Activated CD8-positive, alpha-beta T cell treated with anti-CD3 and anti-CD28 coated beads for 36 hours (primary cell): ENCODE results near the gene TPRG1. TPM values are rescaled to one million over a fixed set of nuclear protein-coding genes. Genes with fewer than 3 reads are reported as not detected.

Experiments used
- ATAC-seq: fragments of 200-7000 bp; cut with Tn5 transposase; one replicate; pipeline ENCODE4 v1.10.0; 2021; ENCODE audit warnings: mild to moderate bottlenecking, moderate library complexity
- CTCF ChIA-PET: fragments of 350-600 bp; sonication (Branson Sonifier 250); formaldehyde crosslinking; loops from one replicate; lab custom pipeline; 2021; ENCODE audit warnings: antibody characterized with exemption; lab: Charles Lee
- POLR2A ChIA-PET: fragments of 350-600 bp; sonication (Branson Sonifier 250); formaldehyde crosslinking; loops from one replicate; lab custom pipeline; 2021; ENCODE audit warnings: antibody characterized with exemption; lab: Charles Lee
- DNase-seq: peaks from one replicate; pipeline ENCODE4 v3.0.0-alpha.2; 2020
- H3K27ac Mint-ChIP-seq: one replicate; pipeline ENCODE4 v1.8.0; 2021; ENCODE audit warnings: mild to moderate bottlenecking, mixed read lengths
- H3K27me3 Mint-ChIP-seq: one replicate; pipeline ENCODE4 v1.8.0; 2021; ENCODE audit warnings: mixed read lengths
- H3K36me3 Mint-ChIP-seq: one replicate; pipeline ENCODE4 v1.8.0; 2021; ENCODE audit warnings: low read depth, mixed read lengths
- H3K4me1 Mint-ChIP-seq: one replicate; pipeline ENCODE4 v1.8.0; 2021; ENCODE audit warnings: low read depth, mixed read lengths
- H3K4me3 Mint-ChIP-seq: one replicate; pipeline ENCODE4 v1.8.0; 2021; ENCODE audit warnings: mild to moderate bottlenecking, moderate library complexity, mixed read lengths
- H3K9me3 Mint-ChIP-seq: one replicate; pipeline ENCODE4 v1.8.0; 2021; ENCODE audit warnings: mixed read lengths
- intact Hi-C: fragments of 100-400 bp; cut with micrococcal nuclease; formaldehyde crosslinking; loops from one replicate; pipeline ENCODE4 v1.10.0; 2022
- total RNA-seq, 2 experiments: library from RNA; stranded (reverse); gene quantifications; one replicate each; pipeline ENCODE4 v1.2.3, GENCODE V29; 2021
- TF ChIP-seq, protein P1 (sequence below): fragments of 200-600 bp; IDR thresholded peaks from one replicate; pipeline ENCODE4 v1.8.0; 2022; ENCODE audit warnings: antibody characterized with exemption, mild to moderate bottlenecking

Gene TPRG1
- total RNA-seq, 2 experiments from 2014 or later: 2.5 to 3.0 TPM

DNA sequence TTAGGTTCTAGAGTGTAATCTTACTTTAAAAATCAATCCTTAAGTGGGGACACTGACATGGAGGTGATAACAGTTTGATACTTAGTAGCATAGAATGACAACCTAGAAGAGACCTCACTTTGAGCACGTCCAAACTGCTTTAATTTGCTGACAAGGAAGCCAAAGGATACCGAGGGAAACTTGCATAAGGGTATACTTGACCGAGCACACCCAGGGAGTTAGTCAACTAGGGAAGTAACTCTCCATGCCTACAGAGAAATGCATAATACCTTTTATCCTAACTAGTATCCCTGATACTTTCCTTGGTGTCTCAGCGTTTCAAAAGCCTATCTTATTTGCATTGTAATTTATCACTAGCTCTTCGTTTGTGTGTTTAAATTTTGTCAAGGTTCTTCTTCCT lies 5.5 kb upstream of the TPRG1 start:
- H3K27me3 Mint-ChIP-seq: no peaks in the 10 kb centered on the region
- DNase-seq: no peak
- H3K27ac Mint-ChIP-seq: no peak overlapping the region
- intact Hi-C loops: no loop called here
- ChIA-PET POLR2A (no interaction called here), CTCF (interaction anchor here (1.0 kb wide), 1 partner anchor 125 kb away, joined by 4 read pairs; no protein-coding TSS in a partner anchor)
- peaks cover 4% of the 10 kb centered on the region for H3K4me1 Mint-ChIP-seq
- ATAC-seq: no peak
- no peak overlapping the region for H3K4me3 Mint-ChIP-seq
- TF ChIP-seq, protein P1, sequence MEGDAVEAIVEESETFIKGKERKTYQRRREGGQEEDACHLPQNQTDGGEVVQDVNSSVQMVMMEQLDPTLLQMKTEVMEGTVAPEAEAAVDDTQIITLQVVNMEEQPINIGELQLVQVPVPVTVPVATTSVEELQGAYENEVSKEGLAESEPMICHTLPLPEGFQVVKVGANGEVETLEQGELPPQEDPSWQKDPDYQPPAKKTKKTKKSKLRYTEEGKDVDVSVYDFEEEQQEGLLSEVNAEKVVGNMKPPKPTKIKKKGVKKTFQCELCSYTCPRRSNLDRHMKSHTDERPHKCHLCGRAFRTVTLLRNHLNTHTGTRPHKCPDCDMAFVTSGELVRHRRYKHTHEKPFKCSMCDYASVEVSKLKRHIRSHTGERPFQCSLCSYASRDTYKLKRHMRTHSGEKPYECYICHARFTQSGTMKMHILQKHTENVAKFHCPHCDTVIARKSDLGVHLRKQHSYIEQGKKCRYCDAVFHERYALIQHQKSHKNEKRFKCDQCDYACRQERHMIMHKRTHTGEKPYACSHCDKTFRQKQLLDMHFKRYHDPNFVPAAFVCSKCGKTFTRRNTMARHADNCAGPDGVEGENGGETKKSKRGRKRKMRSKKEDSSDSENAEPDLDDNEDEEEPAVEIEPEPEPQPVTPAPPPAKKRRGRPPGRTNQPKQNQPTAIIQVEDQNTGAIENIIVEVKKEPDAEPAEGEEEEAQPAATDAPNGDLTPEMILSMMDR: no peak
- H3K36me3 Mint-ChIP-seq: no peaks in the 10 kb centered on the region
- no peaks in the 10 kb centered on the region for H3K9me3 Mint-ChIP-seq

DNA sequence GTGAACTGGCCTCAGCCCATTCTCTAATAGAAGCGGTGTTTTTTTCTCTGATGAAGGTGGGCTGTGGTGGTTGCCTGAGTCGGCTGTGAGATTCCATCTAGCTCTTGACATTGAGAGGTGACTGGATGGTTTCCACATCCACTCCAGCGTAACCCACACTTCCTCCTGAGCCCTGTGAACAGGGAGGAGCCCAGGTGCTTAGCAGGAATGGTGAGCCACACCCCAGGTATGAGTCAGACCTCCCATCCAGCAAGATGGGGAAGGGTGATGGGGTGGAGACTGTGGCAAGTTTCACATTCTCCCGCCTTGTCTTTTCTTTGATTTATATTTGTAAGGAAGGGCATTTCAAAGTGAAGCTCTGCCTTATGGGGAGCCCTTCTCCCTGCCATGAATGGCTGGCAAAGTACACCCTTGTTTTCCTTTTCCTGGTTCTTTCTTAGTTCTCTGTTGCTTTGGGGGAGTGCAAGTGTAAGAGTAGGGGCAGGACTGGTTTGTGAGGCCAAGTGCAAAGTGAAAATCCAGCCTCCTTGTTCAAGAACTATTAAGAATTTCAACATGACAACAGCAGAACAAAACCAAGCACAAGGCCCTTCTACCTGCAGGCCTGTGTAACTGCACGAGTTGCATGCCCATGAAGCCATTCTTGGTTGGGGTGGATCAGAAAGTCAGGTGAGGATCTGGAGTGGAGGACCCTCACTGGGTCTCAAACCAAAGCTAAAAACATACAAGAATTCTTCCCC lies 4.6 kb upstream of the TPRG1 start:
- DNase-seq (no peak), ATAC-seq (peak; percentile 42)
- no peaks in the 10 kb centered on the region for H3K9me3 Mint-ChIP-seq
- intact Hi-C loops: no loop called here
- H3K27me3 Mint-ChIP-seq: no peaks in the 10 kb centered on the region
- H3K27ac Mint-ChIP-seq: no peak overlapping the region
- no peaks in the 10 kb centered on the region for H3K36me3 Mint-ChIP-seq
- H3K4me3 Mint-ChIP-seq: no peak overlapping the region
- TF ChIP-seq, protein P1: no peak
- ChIA-PET POLR2A (interaction anchor here (1.3 kb wide), 1 partner anchor 43 kb away, joined by 4 read pairs; no protein-coding TSS in a partner anchor), CTCF (interaction anchor here (1.0 kb wide), 1 partner anchor 125 kb away, joined by 4 read pairs; no protein-coding TSS in a partner anchor)
- peaks cover 10% of the 10 kb centered on the region for H3K4me1 Mint-ChIP-seq

DNA sequence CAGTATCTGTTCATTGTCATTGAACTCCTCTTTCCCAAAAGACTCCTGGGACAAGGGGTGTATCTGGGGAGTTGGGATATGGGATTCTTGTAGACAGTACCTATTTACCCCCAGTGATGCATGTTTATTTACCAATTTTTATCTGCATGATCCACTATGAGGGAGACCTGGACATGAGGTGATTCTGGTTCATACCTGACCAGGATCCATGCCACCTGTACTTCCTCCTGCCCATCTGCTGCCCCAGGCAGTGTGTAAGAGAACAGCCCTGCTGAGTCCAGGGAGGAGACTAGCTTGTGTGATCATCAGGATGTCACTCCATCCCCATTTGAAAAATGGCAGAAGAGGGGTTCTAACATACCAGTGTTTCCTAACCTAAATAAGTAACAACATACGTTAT lies 3.1 kb upstream of the TPRG1 start:
- no peaks in the 10 kb centered on the region for H3K27me3 Mint-ChIP-seq

DNA sequence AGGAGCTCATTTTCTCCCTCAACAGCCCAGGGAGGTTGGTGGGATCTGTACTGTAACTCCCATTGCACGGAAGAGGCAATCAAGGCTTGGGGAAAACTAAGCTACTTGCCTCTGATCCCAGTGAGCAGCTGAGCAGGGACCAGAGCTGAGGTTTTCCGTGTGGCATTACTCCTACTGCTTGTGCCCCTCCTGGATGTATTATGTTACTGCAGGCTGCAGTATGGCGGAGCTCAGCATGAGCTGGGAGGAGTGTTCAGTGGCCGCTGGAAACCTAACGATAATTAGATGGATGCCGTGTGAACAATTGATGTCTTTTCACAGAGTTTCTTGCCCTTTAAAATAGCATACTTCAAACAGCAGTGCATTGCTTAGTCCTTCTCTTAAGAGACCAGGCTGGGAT lies 2.0 kb upstream of the TPRG1 start:
- H3K4me1 Mint-ChIP-seq: peaks cover 18% of the 10 kb centered on the region
- H3K27ac Mint-ChIP-seq: no peak overlapping the region
- TF ChIP-seq, protein P1: no peak
- no peak for DNase-seq
- ATAC-seq: no peak
- ChIA-PET CTCF (interaction anchor here (1.1 to 2.2 kb wide), 4 partner anchors 9 to 22 kb away, joined by 4 to 7 read pairs (median 4); no protein-coding TSS in a partner anchor), POLR2A (no interaction called here)
- H3K36me3 Mint-ChIP-seq: no peaks in the 10 kb centered on the region
- H3K9me3 Mint-ChIP-seq: no peaks in the 10 kb centered on the region
- intact Hi-C loops: no loop called here
- H3K27me3 Mint-ChIP-seq: no peaks in the 10 kb centered on the region
- H3K4me3 Mint-ChIP-seq: no peak overlapping the region

More for the DNA sequence above, 3.1 kb upstream of the TPRG1 start:
- no peaks in the 10 kb centered on the region for H3K9me3 Mint-ChIP-seq
- ChIA-PET CTCF (interaction anchor here (2.2 kb wide), 1 partner anchor 10 kb away, joined by 7 read pairs; no protein-coding TSS in a partner anchor), POLR2A (no interaction called here)
- H3K4me1 Mint-ChIP-seq: peaks cover 18% of the 10 kb centered on the region
- DNase-seq: no peak
- TF ChIP-seq, protein P1: no peak
- intact Hi-C loops: no loop called here
- no peak overlapping the region for H3K4me3 Mint-ChIP-seq
- H3K27ac Mint-ChIP-seq: no peak overlapping the region
- H3K36me3 Mint-ChIP-seq: no peaks in the 10 kb centered on the region
- no peak for ATAC-seq

DNA sequence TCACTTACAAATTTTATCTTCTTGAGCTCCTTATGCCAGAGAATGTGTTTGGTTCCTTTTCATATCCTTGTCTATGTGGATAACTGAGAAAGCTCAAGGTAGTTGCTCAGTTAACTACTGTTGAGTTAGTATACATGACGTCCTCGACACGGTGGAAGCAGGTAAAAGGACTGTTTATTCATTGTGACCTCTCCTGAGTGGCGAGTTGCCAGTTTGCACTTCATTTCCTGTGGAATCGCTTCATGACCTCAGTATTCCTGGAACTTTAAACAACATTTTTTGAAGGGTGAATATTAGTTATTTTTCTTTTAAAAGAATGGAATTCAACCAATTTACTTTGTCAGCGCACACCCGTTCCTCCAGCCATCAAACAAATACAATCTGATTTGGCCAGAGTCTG lies 1.2 kb upstream of the TPRG1 start:
- TF ChIP-seq, protein P1: no peak

More for the DNA sequence above, 1.2 kb upstream of the TPRG1 start:
- DNase-seq (no peak), ATAC-seq (no peak)
- Mint-ChIP-seq H3K27me3 (no peaks in the 10 kb centered on the region), H3K9me3 (no peaks in the 10 kb centered on the region), H3K36me3 (no peaks in the 10 kb centered on the region), H3K4me1 (peaks cover 18% of the 10 kb centered on the region), H3K4me3 (no peak overlapping the region), H3K27ac (no peak overlapping the region)
- ChIA-PET POLR2A (no interaction called here), CTCF (interaction anchor here (1.5 kb wide), 1 partner anchor 14 kb away, joined by 4 read pairs; no protein-coding TSS in a partner anchor)
- intact Hi-C loops: no loop called here
